Ishikawa (cell line): Measurements from ENCODE around the gene GSK3A.

Experiments used
- CEBPB ChIP-seq: IDR thresholded peaks from 2 replicates; pipeline ENCODE4 v1.6.1; 2012
- EGR1 ChIP-seq: IDR thresholded peaks from 2 replicates; pipeline ENCODE4 v1.6.1; 2012
- EP300 ChIP-seq: IDR thresholded peaks from 2 replicates; pipeline ENCODE4 v1.6.1; 2012; ENCODE audit warnings: borderline replicate concordance
- NFIC ChIP-seq: IDR thresholded peaks from 2 replicates; pipeline ENCODE4 v1.6.1; 2012
- RAD21 ChIP-seq: IDR thresholded peaks from 2 replicates; pipeline ENCODE4 v1.6.1; 2012; ENCODE audit warnings: low read depth
- TAF1 ChIP-seq: IDR thresholded peaks from 2 replicates; pipeline ENCODE4 v1.6.1; 2012; ENCODE audit warnings: low read depth, mild to moderate bottlenecking
- TCF12 ChIP-seq: IDR thresholded peaks from 2 replicates; pipeline ENCODE4 v1.6.1; 2012; ENCODE audit warnings: low read depth
- TEAD4 ChIP-seq: IDR thresholded peaks from 2 replicates; pipeline ENCODE4 v1.6.1; 2012
- USF1 ChIP-seq: IDR thresholded peaks from 2 replicates; pipeline ENCODE4 v1.6.1; 2012
- YY1 ChIP-seq: IDR thresholded peaks from 2 replicates; pipeline ENCODE4 v1.6.1; 2012; ENCODE audit warnings: low read depth

GRCh38 chr19:42228641-42229040 is 13.8 kb downstream of the GSK3A start:
- no peak for TF ChIP-seq CEBPB
- TF ChIP-seq TAF1: no peak
- no peak for TF ChIP-seq USF1
- no peak for TF ChIP-seq EP300
- TF ChIP-seq EGR1: no peak
- no peak for TF ChIP-seq TEAD4
- no peak for TF ChIP-seq YY1
- TF ChIP-seq RAD21: no peak
- TF ChIP-seq NFIC: no peak
- TF ChIP-seq TCF12: no peak
